HEK293 (cell line): ENCODE measurements around the gene HMOX1.

ENCODE experiments used
- CTCF ChIA-PET: fragments of 350-600 bp; formaldehyde crosslinking; extraction: SDS; loops from one replicate; lab custom pipeline; 2021; ENCODE audit warnings: antibody characterized with exemption; lab: Yijun Ruan, JAX
- POLR2A ChIA-PET: fragments of 300-600 bp; formaldehyde crosslinking; extraction: SDS; loops from one replicate; lab custom pipeline; 2020; ENCODE audit warnings: antibody characterized with exemption, inconsistent platforms; lab: Yijun Ruan, JAX
- H3K27ac ChIP-seq: fragments of 200-500 bp; sonication (Bioruptor generic); 2 replicates; pipeline ENCODE4 v1.5.1; 2014; ENCODE audit warnings: low read depth, low read length, control low read depth, inconsistent platforms; ENCODE audit errors: extremely low read depth
- H3K36me3 ChIP-seq, 2 experiments: fragments of 200-500 bp in 1 of 2; sonication (Bioruptor generic) in 1 of 2; 1 replicate in 1 of 2; 2 replicates in 1 of 2; pipeline ENCODE4 v1.5.1; 2014 to 2017; ENCODE audit warnings: inconsistent platforms in 2 of 2, low read length in 2 of 2; ENCODE audit not compliant: control insufficient read depth in 2 of 2, insufficient read depth in 1 of 2
- H3K4me1 ChIP-seq: fragments of 200-500 bp; sonication (Bioruptor generic); 2 replicates; pipeline ENCODE4 v1.5.1; 2014; ENCODE audit warnings: mild to moderate bottlenecking, low read length, inconsistent platforms; ENCODE audit not compliant: control insufficient read depth, insufficient read depth
- H3K4me3 ChIP-seq: 2 replicates; pipeline ENCODE4 v1.5.1; 2011; ENCODE audit warnings: low read depth, mild to moderate bottlenecking, control low read depth, low read length, moderate library complexity
- H3K9me3 ChIP-seq: fragments of 200-500 bp; sonication (Bioruptor generic); 2 replicates; pipeline ENCODE4 v1.5.1; 2014; ENCODE audit warnings: low read depth, low read length, inconsistent platforms; ENCODE audit not compliant: control insufficient read depth, insufficient read depth
- BCL11A ChIP-seq: fragments of 450-650 bp; formaldehyde crosslinking; IDR thresholded peaks from 2 replicates; pipeline ENCODE4 v1.5.1; 2016; ENCODE audit warnings: low read depth, missing biosample characterization, missing genetic modification characterization
- GFI1B ChIP-seq: fragments of 450-650 bp; formaldehyde crosslinking; IDR thresholded peaks from 2 replicates; pipeline ENCODE4 v1.5.1; 2016; ENCODE audit warnings: missing biosample characterization, missing genetic modification characterization
- GLI2 ChIP-seq: fragments of 450-650 bp; formaldehyde crosslinking; IDR thresholded peaks from 2 replicates; pipeline ENCODE4; 2017; ENCODE audit warnings: missing biosample characterization, missing genetic modification characterization, low read depth, borderline replicate concordance
- KLF7 ChIP-seq: fragments of 450-650 bp; formaldehyde crosslinking; IDR thresholded peaks from 2 replicates; pipeline ENCODE4 v1.5.1; 2016; ENCODE audit warnings: missing biosample characterization, missing genetic modification characterization, borderline replicate concordance
- PRDM2 ChIP-seq: fragments of 450-650 bp; formaldehyde crosslinking; IDR thresholded peaks from 2 replicates; pipeline ENCODE4 v1.5.1; 2016; ENCODE audit warnings: missing biosample characterization, missing genetic modification characterization, borderline replicate concordance
- REST ChIP-seq: fragments of 450-650 bp; formaldehyde crosslinking; IDR thresholded peaks from 2 replicates; pipeline ENCODE4 v1.5.1; 2016; ENCODE audit warnings: missing biosample characterization, missing genetic modification characterization
- ZBTB44 ChIP-seq: fragments of 450-650 bp; IDR thresholded peaks from 2 replicates; pipeline ENCODE4 v1.5.1; 2018; ENCODE audit warnings: missing biosample characterization, mild to moderate bottlenecking, missing genetic modification characterization
- ZBTB48 ChIP-seq: fragments of 450-650 bp; formaldehyde crosslinking; IDR thresholded peaks from 2 replicates; pipeline ENCODE4 v1.5.1; 2016; ENCODE audit warnings: missing biosample characterization, missing genetic modification characterization
- ZEB2 ChIP-seq: fragments of 450-650 bp; formaldehyde crosslinking; IDR thresholded peaks from 2 replicates; pipeline ENCODE4 v1.5.1; 2016; ENCODE audit warnings: missing biosample characterization, missing genetic modification characterization
- ZNF146 ChIP-seq: fragments of 450-650 bp; formaldehyde crosslinking; IDR thresholded peaks from 2 replicates; pipeline ENCODE4 v1.5.1; 2016; ENCODE audit warnings: missing biosample characterization, missing genetic modification characterization
- ZNF211 ChIP-seq: fragments of 450-650 bp; formaldehyde crosslinking; IDR thresholded peaks from 2 replicates; pipeline ENCODE4 v1.5.1; 2016; ENCODE audit warnings: low read depth, missing biosample characterization, missing genetic modification characterization
- ZNF341 ChIP-seq: fragments of 450-650 bp; formaldehyde crosslinking; IDR thresholded peaks from 2 replicates; pipeline ENCODE4; 2016; ENCODE audit warnings: low read depth, missing biosample characterization, missing genetic modification characterization
- ZNF350 ChIP-seq: fragments of 450-650 bp; formaldehyde crosslinking; IDR thresholded peaks from 2 replicates; pipeline ENCODE4 v1.5.0; 2017; ENCODE audit warnings: missing biosample characterization, mild to moderate bottlenecking, missing genetic modification characterization
- ZNF391 ChIP-seq: fragments of 450-650 bp; formaldehyde crosslinking; IDR thresholded peaks from 2 replicates; pipeline ENCODE4 v1.5.1; 2016; ENCODE audit warnings: low read depth, missing biosample characterization, missing genetic modification characterization, borderline replicate concordance
- ZNF404 ChIP-seq: fragments of 450-650 bp; formaldehyde crosslinking; IDR thresholded peaks from 2 replicates; pipeline ENCODE4 v1.5.1; 2017; ENCODE audit warnings: missing biosample characterization, missing genetic modification characterization
- ZNF776 ChIP-seq: fragments of 450-650 bp; formaldehyde crosslinking; IDR thresholded peaks from 2 replicates; pipeline ENCODE4 v1.5.0; 2017; ENCODE audit warnings: missing biosample characterization, missing genetic modification characterization, borderline replicate concordance

HMOX1 gene

GRCh38 chr22:35431483-35432227 is 50.8 kb downstream of the HMOX1 start:
- Histone ChIP-seq H3K9me3 (no peaks in the 10 kb centered on the region), H3K4me1 (no peaks in the 10 kb centered on the region; the same call in 1 of the 2 replicates), H3K27ac (no peak overlapping the region), H3K36me3 (peaks cover 28 to 72% of the 10 kb centered on the region in 2 experiments; a peak in 2 of 3 replicates), H3K4me3 (no peak overlapping the region)
- POLR2A ChIA-PET: interaction anchor here (0.5 to 1.1 kb wide), 2 partner anchors 121 to 173 kb away, joined by 3 to 5 read pairs; no protein-coding TSS in a partner anchor
- CTCF ChIA-PET: interaction anchor here (0.6 to 8.5 kb wide), 33 partner anchors 10 to 729 kb away, joined by 3 to 103 read pairs (median 5); partner anchors contain the start of gene MB
- no peak for TF ChIP-seq PRDM2 (tag by site-specific recombination)
- TF ChIP-seq GFI1B (tag by site-specific recombination): no peak
- TF ChIP-seq ZBTB44: no peak
- TF ChIP-seq KLF7 (tag by site-specific recombination): no peak
- no peak for TF ChIP-seq ZNF211 (tag by site-specific recombination)
- TF ChIP-seq ZEB2 (tag by site-specific recombination): no peak
- TF ChIP-seq ZNF776 (tag by site-specific recombination): no peak
- TF ChIP-seq ZNF341 (tag by site-specific recombination): no peak
- no peak for TF ChIP-seq GLI2
- TF ChIP-seq REST (tag by site-specific recombination): no peak
- no peak for TF ChIP-seq ZNF350 (tag by site-specific recombination)
- TF ChIP-seq BCL11A (tag by site-specific recombination): no peak
- TF ChIP-seq ZBTB48: no peak
- no peak for TF ChIP-seq ZNF146 (tag by site-specific recombination)
- no peak for TF ChIP-seq ZNF404
- no peak for TF ChIP-seq ZNF391 (tag by site-specific recombination)
